Trophoblast cell (in vitro differentiated cells and primary cell): Measurements from ENCODE around the gene NPIPA7.
"Not testable (repeated sequence)": the region's sequence is repeated elsewhere in the genome, so short reads cannot be mapped to it uniquely, and the experiment has no call there.

Experiments
- DNase-seq, 2 donors: peaks; one replicate each; pipeline ENCODE4 v3.0.0-alpha.2; 2016
- H2AFZ ChIP-seq: 2 replicates; pipeline ENCODE4 v1.6.1; 2013; ENCODE audit warnings: low read length, moderate library complexity, mild to moderate bottlenecking; ENCODE audit not compliant: insufficient read depth, poor library complexity
- H2AK5ac ChIP-seq: 2 replicates; pipeline ENCODE4 v1.6.1; 2013; ENCODE audit warnings: mild to moderate bottlenecking, low read length
- H2BK120ac ChIP-seq: 2 replicates; pipeline ENCODE4 v1.6.1; 2013; ENCODE audit warnings: low read length, mild to moderate bottlenecking, moderate library complexity; ENCODE audit not compliant: insufficient read depth, poor library complexity
- H2BK12ac ChIP-seq: 2 replicates; pipeline ENCODE4 v1.6.1; 2013; ENCODE audit warnings: mild to moderate bottlenecking, low read length, moderate library complexity
- H2BK5ac ChIP-seq: 2 replicates; pipeline ENCODE4 v1.6.1; 2013; ENCODE audit warnings: low read length, low read depth, moderate library complexity, mild to moderate bottlenecking; ENCODE audit not compliant: poor library complexity
- H3K14ac ChIP-seq: 2 replicates; pipeline ENCODE4 v1.6.1; 2013; ENCODE audit warnings: mild to moderate bottlenecking, low read length
- H3K18ac ChIP-seq: 2 replicates; pipeline ENCODE4 v1.6.1; 2013; ENCODE audit warnings: mild to moderate bottlenecking, low read length
- H3K23ac ChIP-seq: 2 replicates; pipeline ENCODE4 v1.6.1; 2013; ENCODE audit warnings: low read length
- H3K27ac ChIP-seq: 2 replicates; pipeline ENCODE4 v1.5.1; 2013; ENCODE audit warnings: low read depth, mild to moderate bottlenecking, inconsistent platforms, low read length, moderate library complexity
- H3K27me3 ChIP-seq: 2 replicates; pipeline ENCODE4 v1.6.1; 2013; ENCODE audit warnings: inconsistent platforms, mild to moderate bottlenecking, low read length, moderate library complexity; ENCODE audit not compliant: insufficient read depth
- H3K36me3 ChIP-seq, 2 experiments: 1 replicate in 1 of 2; 2 replicates in 1 of 2; pipeline ENCODE4 v1.6.1; 2013; ENCODE audit warnings: low read length in 2 of 2, mild to moderate bottlenecking in 2 of 2, moderate library complexity in 1 of 2; ENCODE audit not compliant: insufficient read depth in 2 of 2, control insufficient read depth in 1 of 2
- H3K4ac ChIP-seq: 2 replicates; pipeline ENCODE4 v1.6.1; 2013; ENCODE audit warnings: low read depth, mild to moderate bottlenecking, low read length, moderate library complexity
- H3K4me1 ChIP-seq, 2 experiments: 1 replicate in 1 of 2; 2 replicates in 1 of 2; pipeline ENCODE4 v1.6.1; 2013; ENCODE audit warnings: low read length in 2 of 2, mild to moderate bottlenecking in 2 of 2, moderate library complexity in 1 of 2; ENCODE audit not compliant: insufficient read depth in 2 of 2, control insufficient read depth in 1 of 2
- H3K4me2 ChIP-seq: 2 replicates; pipeline ENCODE4 v1.6.1; 2013; ENCODE audit warnings: inconsistent platforms, mild to moderate bottlenecking, low read length, moderate library complexity
- H3K4me3 ChIP-seq: 2 replicates; pipeline ENCODE4 v1.5.1; 2013; ENCODE audit warnings: mild to moderate bottlenecking, low read depth, low read length, inconsistent platforms
- H3K79me1 ChIP-seq: one replicate; pipeline ENCODE4 v1.6.1; 2013; ENCODE audit warnings: low read length
- H3K79me2 ChIP-seq: 2 replicates; pipeline ENCODE4 v1.6.1; 2013; ENCODE audit warnings: low read length, mild to moderate bottlenecking; ENCODE audit not compliant: control insufficient read depth, insufficient read depth, poor library complexity
- H3K9ac ChIP-seq: 2 replicates; pipeline ENCODE4 v1.6.1; 2013; ENCODE audit warnings: mild to moderate bottlenecking, low read length
- H3K9me3 ChIP-seq: 2 replicates; pipeline ENCODE4 v1.6.1; 2013; ENCODE audit warnings: low read depth, mild to moderate bottlenecking, control low read depth, inconsistent platforms, low read length; ENCODE audit not compliant: insufficient read depth
- H4K12ac ChIP-seq: 2 replicates; pipeline ENCODE4 v1.6.1; 2013; ENCODE audit warnings: low read depth, mild to moderate bottlenecking, low read length, moderate library complexity
- H4K8ac ChIP-seq: 2 replicates; pipeline ENCODE4 v1.6.1; 2013; ENCODE audit warnings: low read depth, mild to moderate bottlenecking, low read length, moderate library complexity
- H4K91ac ChIP-seq: one replicate; pipeline ENCODE4 v1.6.1; 2013; ENCODE audit warnings: low read depth, mild to moderate bottlenecking, low read length, moderate library complexity
- whole genome bisulfite sequencing: extraction: QIAGEN DNeasy Blood & Tissue Kit; methylation state at CpG from one replicate; pipeline ENCODE4 v1.1.7; 2013; ENCODE audit warnings: missing lambda C conversion rate; ENCODE audit not compliant: insufficient read length, insufficient coverage; ENCODE audit errors: extremely low coverage; 5-methylcytosine and 5-hydroxymethylcytosine counted together

NPIPA7 gene

DNA sequence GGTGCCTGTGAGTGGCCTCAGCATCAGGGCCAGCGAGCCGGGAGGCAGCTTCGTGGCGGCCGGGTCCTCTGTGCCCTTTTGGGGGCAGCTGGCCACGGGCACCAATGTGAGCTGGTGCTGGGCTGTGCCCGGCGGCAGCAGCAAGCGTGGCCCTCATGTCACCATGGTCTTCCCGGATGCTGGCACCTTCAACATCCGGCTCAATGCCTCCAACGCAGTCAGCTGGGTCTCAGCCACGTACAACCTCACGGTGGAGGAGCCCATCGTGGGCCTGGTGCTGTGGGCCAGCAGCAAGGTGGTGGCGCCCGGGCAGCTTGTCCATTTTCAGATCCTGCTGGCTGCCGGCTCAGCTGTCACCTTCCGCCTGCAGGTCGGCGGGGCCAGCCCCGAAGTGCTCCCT lies 13.1 kb upstream of the NPIPA7 start:
- not testable (repeated sequence) for H3K9ac ChIP-seq, H4K12ac ChIP-seq, H2AK5ac ChIP-seq, H2BK5ac ChIP-seq, H2BK12ac ChIP-seq, DNase-seq, H2BK120ac ChIP-seq, H3K36me3 ChIP-seq, H3K27me3 ChIP-seq, H3K9me3 ChIP-seq, H3K4me3 ChIP-seq, H3K4me1 ChIP-seq, H4K91ac ChIP-seq, H3K18ac ChIP-seq, H3K14ac ChIP-seq, H3K79me2 ChIP-seq, H2AFZ ChIP-seq, H4K8ac ChIP-seq, H3K79me1 ChIP-seq, H3K4ac ChIP-seq, H3K4me2 ChIP-seq, H3K27ac ChIP-seq, H3K23ac ChIP-seq
- no CpG with 5 or more reads among the region's 22 CpGs for WGBS

DNA sequence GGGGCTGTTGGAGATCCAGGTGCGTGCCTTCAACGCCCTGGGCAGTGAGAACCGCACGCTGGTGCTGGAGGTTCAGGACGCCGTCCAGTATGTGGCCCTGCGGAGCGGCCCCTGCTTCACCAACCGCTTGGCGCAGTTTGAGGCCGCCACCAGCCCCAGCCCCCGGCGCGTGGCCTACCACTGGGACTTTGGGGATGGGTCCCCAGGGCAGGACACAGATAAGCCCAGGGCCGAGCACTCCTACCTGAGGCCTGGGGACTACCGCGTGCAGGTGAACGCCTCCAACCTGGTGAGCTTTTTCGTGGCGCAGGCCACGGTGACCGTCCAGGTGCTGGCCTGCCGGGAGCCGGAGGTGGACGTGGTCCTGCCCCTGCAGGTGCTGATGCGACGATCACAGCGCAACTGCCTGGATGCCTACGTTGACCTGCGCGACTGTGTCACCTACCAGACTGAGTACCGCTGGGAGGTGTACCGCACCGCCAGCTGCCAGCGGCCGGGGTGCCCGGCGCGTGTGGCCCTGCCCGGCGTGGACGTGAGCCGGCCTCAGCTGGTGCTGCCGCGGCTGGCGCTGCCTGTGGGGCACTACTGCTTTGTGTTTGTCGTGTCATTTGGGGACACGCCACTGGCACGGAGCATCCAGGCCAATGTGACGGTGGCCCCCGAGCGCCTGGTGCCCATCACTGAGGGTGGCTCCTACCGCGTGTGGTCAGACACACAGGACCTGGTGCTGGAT lies 12.2 kb upstream of the NPIPA7 start:
- not testable (repeated sequence) for H4K12ac ChIP-seq, H3K27ac ChIP-seq, H3K18ac ChIP-seq, H2BK12ac ChIP-seq, H2AK5ac ChIP-seq, H2BK5ac ChIP-seq, H3K14ac ChIP-seq, H3K79me2 ChIP-seq, DNase-seq, H3K9me3 ChIP-seq, H3K9ac ChIP-seq, H3K23ac ChIP-seq, H3K4ac ChIP-seq, H3K79me1 ChIP-seq, H3K4me2 ChIP-seq, H3K4me1 ChIP-seq, H4K8ac ChIP-seq, H2AFZ ChIP-seq, H4K91ac ChIP-seq, H3K4me3 ChIP-seq, H3K36me3 ChIP-seq, H3K27me3 ChIP-seq, H2BK120ac ChIP-seq
- no CpG with 5 or more reads among the region's 54 CpGs for WGBS

DNA sequence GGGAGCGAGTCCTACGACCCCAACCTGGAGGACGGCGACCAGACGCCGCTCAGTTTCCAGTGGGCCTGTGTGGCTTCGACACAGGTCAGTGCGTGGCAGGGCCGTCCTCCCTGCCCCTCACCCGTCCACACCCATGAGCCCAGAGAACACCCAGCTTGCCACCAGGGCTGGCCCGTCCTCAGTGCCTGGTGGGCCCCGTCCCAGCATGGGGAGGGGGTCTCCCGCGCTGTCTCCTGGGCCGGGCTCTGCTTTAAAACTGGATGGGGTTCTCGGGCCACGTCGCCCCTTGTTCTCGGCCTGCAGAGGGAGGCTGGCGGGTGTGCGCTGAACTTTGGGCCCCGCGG lies 11.7 kb upstream of the NPIPA7 start:
- not testable (repeated sequence) for H3K9me3 ChIP-seq, H3K27ac ChIP-seq, H3K23ac ChIP-seq, H3K4me3 ChIP-seq, H2BK12ac ChIP-seq, H2BK5ac ChIP-seq, DNase-seq, H3K4me2 ChIP-seq, H3K9ac ChIP-seq, H3K79me1 ChIP-seq, H3K14ac ChIP-seq, H3K27me3 ChIP-seq, H3K4ac ChIP-seq, H3K4me1 ChIP-seq, H2AK5ac ChIP-seq, H2BK120ac ChIP-seq, H3K79me2 ChIP-seq, H4K91ac ChIP-seq, H3K18ac ChIP-seq, H2AFZ ChIP-seq, H3K36me3 ChIP-seq, H4K8ac ChIP-seq, H4K12ac ChIP-seq
- WGBS, result no CpG with 5 or more reads among the region's 23 CpGs

DNA sequence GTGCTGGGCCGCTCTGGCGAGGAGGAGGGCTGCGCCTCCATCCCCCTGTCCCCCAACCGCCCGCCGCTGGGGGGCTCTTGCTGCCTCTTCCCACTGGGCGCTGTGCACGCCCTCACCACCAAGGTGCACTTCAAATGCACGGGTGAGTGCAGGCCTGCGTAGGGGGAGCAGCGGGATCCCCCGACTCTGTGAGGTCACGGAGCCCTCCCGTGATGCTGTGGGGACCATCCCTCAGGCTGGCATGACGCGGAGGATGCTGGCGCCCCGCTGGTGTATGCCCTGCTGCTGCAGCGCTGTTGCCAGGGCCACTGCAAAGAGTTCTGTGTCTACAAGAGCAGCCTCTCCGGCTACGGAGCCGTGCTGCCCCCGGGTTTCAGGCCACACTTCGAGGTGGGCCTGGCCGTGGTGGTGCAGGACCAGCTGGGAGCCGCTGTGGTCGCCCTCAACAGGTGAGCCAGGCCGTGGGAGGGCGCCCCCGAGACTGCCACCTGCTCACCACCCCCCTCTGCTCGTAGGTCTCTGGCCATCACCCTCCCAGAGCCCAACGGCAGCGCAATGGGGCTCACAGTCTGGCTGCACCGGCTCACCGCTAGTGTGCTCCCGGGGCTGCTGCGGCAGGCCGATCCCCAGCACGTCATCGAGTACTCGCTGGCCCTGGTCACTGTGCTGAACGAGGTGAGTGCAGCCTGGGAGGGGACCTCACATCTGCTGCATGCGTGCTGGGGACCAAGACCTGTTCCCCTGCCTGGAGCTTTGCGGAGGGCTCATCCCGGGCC lies 9.7 kb upstream of the NPIPA7 start:
- H2AFZ ChIP-seq, H3K18ac ChIP-seq, H3K9ac ChIP-seq, DNase-seq, H3K4me3 ChIP-seq, H2BK120ac ChIP-seq, H3K79me2 ChIP-seq, H3K4me2 ChIP-seq, H3K79me1 ChIP-seq, H3K36me3 ChIP-seq, H3K4ac ChIP-seq, H4K8ac ChIP-seq, H2AK5ac ChIP-seq, H3K9me3 ChIP-seq, H2BK12ac ChIP-seq, H3K27ac ChIP-seq, H3K4me1 ChIP-seq, H3K14ac ChIP-seq, H4K12ac ChIP-seq, H3K27me3 ChIP-seq, H2BK5ac ChIP-seq, H3K23ac ChIP-seq, H4K91ac ChIP-seq: not testable (repeated sequence)
- WGBS, result no CpG with 5 or more reads among the region's 45 CpGs
